GM12874 (cell line): ENCODE data around the gene HACL1.

Source experiments
- CTCF ChIP-seq: IDR thresholded peaks from 2 replicates; pipeline ENCODE4 v1.5.1; 2011; ENCODE audit warnings: low read depth, mild to moderate bottlenecking, control low read depth, low read length, moderate library complexity; ENCODE audit not compliant: insufficient read depth

The HACL1 gene

GRCh38 chr3:15638891-15639262 is 37.5 kb upstream of the HACL1 start:
- no peak for TF ChIP-seq CTCF

GRCh38 chr3:15638193-15638890 is 37.0 kb upstream of the HACL1 start:
- no peak for TF ChIP-seq CTCF

GRCh38 chr3:15637131-15637951 is 36.0 kb upstream of the HACL1 start:
- TF ChIP-seq CTCF: no peak

- TF ChIP-seq CTCF: no peak
Observed at GRCh38 chr3:15636028-15636709, 34.8 kb upstream of the HACL1 start.

- TF ChIP-seq CTCF: no peak
Observed at GRCh38 chr3:15635121-15635661, 33.8 kb upstream of the HACL1 start.

- TF ChIP-seq CTCF: no peak
Observed at GRCh38 chr3:15634671-15635070, 33.3 kb upstream of the HACL1 start.

- no peak for TF ChIP-seq CTCF
Observed at GRCh38 chr3:15633766-15634598, 32.6 kb upstream of the HACL1 start.
